SK-N-SH treated with all-trans-retinoic acid at 6 μM for 48 hours (cell line): ENCODE data around the gene ACCS.

Source experiments
- ATAC-seq: fragments of 200-7000 bp; cut with Tn5 transposase; 3 replicates; pipeline ENCODE4 v1.9.1; 2020; ENCODE audit warnings: mild to moderate bottlenecking, moderate library complexity
- BACH2 ChIP-seq: fragments of 250-450 bp; sonication (Bioruptor Pico); IDR thresholded peaks from 2 replicates; pipeline ENCODE4 v1.9.0; 2021; ENCODE audit warnings: mild to moderate bottlenecking, borderline replicate concordance
- CSDC2 ChIP-seq: fragments of 250-450 bp; sonication (Bioruptor Pico); IDR thresholded peaks from 2 replicates; pipeline ENCODE4 v1.5.0; 2020; ENCODE audit warnings: mild to moderate bottlenecking, moderate library complexity
- GLIS3 ChIP-seq: fragments of 250-450 bp; sonication (Bioruptor Pico); IDR thresholded peaks from 2 replicates; pipeline ENCODE4 v1.5.0; 2020; ENCODE audit warnings: mild to moderate bottlenecking, moderate library complexity
- ISL1 ChIP-seq: fragments of 250-450 bp; sonication (Bioruptor Pico); IDR thresholded peaks from 2 replicates; pipeline ENCODE4 v2.1.2; 2022; ENCODE audit warnings: mild to moderate bottlenecking, moderate library complexity
- OSR1 ChIP-seq: fragments of 250-450 bp; sonication (Bioruptor Pico); IDR thresholded peaks from 2 replicates; pipeline ENCODE4 v1.8.0; 2022; ENCODE audit warnings: moderate library complexity, mild to moderate bottlenecking, inconsistent platforms
- RARB ChIP-seq: fragments of 250-450 bp; sonication (Bioruptor Pico); IDR thresholded peaks from 2 replicates; pipeline ENCODE4 v1.8.0; 2021; ENCODE audit warnings: mild to moderate bottlenecking, moderate library complexity
- SNAI2 ChIP-seq: fragments of 250-450 bp; sonication (Bioruptor Pico); IDR thresholded peaks from 2 replicates; pipeline ENCODE4 v1.5.0; 2020; ENCODE audit warnings: mild to moderate bottlenecking, moderate library complexity
- TCF4 ChIP-seq: fragments of 250-450 bp; sonication (Bioruptor Pico); IDR thresholded peaks from 2 replicates; pipeline ENCODE4 v1.8.0; 2021; ENCODE audit warnings: mild to moderate bottlenecking, moderate library complexity, borderline replicate concordance
- TOX ChIP-seq: fragments of 250-450 bp; sonication (Bioruptor Pico); IDR thresholded peaks from 2 replicates; pipeline ENCODE4 v1.8.0; 2021; ENCODE audit warnings: mild to moderate bottlenecking, moderate library complexity, borderline replicate concordance
- ZC3H10 ChIP-seq: fragments of 250-450 bp; sonication (Bioruptor Pico); IDR thresholded peaks from 2 replicates; pipeline ENCODE4 v1.5.1; 2021; ENCODE audit warnings: mild to moderate bottlenecking, moderate library complexity
- ZFP3 ChIP-seq: fragments of 250-450 bp; sonication (Bioruptor Pico); IDR thresholded peaks from 2 replicates; pipeline ENCODE4 v1.5.0; 2020; ENCODE audit warnings: mild to moderate bottlenecking, moderate library complexity
- ZFP30 ChIP-seq: fragments of 450-650 bp; formaldehyde crosslinking; IDR thresholded peaks from 2 replicates; pipeline ENCODE4 v1.5.0; 2022; ENCODE audit warnings: mild to moderate bottlenecking, moderate library complexity
- ZNF565 ChIP-seq: fragments of 450-650 bp; formaldehyde crosslinking; conservative IDR thresholded peaks from 2 replicates; pipeline ENCODE4 v1.5.0; 2020; ENCODE audit warnings: low read depth, mild to moderate bottlenecking, moderate library complexity
- ZNF70 ChIP-seq: fragments of 450-650 bp; formaldehyde crosslinking; IDR thresholded peaks from 2 replicates; pipeline ENCODE4 v1.5.0; 2020; ENCODE audit warnings: mild to moderate bottlenecking, moderate library complexity
- ZNF8 ChIP-seq: fragments of 450-650 bp; formaldehyde crosslinking; IDR thresholded peaks from 2 replicates; pipeline ENCODE4 v1.5.0; 2020; ENCODE audit warnings: mild to moderate bottlenecking, moderate library complexity
- TF ChIP-seq, protein P1 (sequence below): fragments of 250-450 bp; sonication (Bioruptor Pico); IDR thresholded peaks from 2 replicates; pipeline ENCODE4 v1.8.0; 2020; ENCODE audit warnings: mild to moderate bottlenecking, moderate library complexity, borderline replicate concordance
- TF ChIP-seq, protein P2 (sequence below): fragments of 250-450 bp; sonication (Bioruptor Pico); IDR thresholded peaks from 2 replicates; pipeline ENCODE4 v1.5.1; 2020; ENCODE audit warnings: low read depth, mild to moderate bottlenecking, moderate library complexity
- TF ChIP-seq, protein P3 (sequence below): fragments of 250-450 bp; sonication (Bioruptor Pico); IDR thresholded peaks from 2 replicates; pipeline ENCODE4 v1.5.1; 2021; ENCODE audit warnings: mild to moderate bottlenecking, moderate library complexity
- TF ChIP-seq, protein P4 (sequence below): fragments of 250-450 bp; sonication (Bioruptor Pico); IDR thresholded peaks from 2 replicates; pipeline ENCODE4 v1.5.0; 2020; ENCODE audit warnings: mild to moderate bottlenecking, moderate library complexity

The ACCS gene

DNA sequence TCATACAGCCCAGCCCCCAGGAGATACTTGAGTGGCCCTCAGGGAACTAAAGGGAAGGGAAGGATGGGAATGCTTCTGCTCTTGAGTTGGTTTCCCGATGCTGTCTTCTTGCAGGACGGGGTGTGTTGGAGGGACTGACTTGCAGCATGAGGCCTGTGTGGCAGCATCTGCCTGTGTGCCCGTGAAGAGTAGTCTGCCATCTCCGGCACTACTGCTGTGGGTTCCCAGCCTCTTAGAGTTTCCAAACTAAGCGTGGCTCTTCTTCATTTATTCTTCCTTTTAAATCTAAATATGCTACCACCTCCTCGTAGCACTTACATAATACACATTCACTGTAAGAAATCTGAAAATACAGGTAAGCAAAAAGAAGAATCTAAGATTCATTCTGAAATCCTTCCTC lies 42.2 kb downstream of the ACCS start (continued):
- TF ChIP-seq, protein P1, sequence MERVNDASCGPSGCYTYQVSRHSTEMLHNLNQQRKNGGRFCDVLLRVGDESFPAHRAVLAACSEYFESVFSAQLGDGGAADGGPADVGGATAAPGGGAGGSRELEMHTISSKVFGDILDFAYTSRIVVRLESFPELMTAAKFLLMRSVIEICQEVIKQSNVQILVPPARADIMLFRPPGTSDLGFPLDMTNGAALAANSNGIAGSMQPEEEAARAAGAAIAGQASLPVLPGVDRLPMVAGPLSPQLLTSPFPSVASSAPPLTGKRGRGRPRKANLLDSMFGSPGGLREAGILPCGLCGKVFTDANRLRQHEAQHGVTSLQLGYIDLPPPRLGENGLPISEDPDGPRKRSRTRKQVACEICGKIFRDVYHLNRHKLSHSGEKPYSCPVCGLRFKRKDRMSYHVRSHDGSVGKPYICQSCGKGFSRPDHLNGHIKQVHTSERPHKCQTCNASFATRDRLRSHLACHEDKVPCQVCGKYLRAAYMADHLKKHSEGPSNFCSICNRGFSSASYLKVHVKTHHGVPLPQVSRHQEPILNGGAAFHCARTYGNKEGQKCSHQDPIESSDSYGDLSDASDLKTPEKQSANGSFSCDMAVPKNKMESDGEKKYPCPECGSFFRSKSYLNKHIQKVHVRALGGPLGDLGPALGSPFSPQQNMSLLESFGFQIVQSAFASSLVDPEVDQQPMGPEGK (CRISPR knock-in tag), result no peak
- no peak for TF ChIP-seq GLIS3 (CRISPR knock-in tag)
- no peak for TF ChIP-seq ZFP3 (CRISPR knock-in tag)
- no peak for TF ChIP-seq ISL1 (CRISPR knock-in tag)

DNA sequence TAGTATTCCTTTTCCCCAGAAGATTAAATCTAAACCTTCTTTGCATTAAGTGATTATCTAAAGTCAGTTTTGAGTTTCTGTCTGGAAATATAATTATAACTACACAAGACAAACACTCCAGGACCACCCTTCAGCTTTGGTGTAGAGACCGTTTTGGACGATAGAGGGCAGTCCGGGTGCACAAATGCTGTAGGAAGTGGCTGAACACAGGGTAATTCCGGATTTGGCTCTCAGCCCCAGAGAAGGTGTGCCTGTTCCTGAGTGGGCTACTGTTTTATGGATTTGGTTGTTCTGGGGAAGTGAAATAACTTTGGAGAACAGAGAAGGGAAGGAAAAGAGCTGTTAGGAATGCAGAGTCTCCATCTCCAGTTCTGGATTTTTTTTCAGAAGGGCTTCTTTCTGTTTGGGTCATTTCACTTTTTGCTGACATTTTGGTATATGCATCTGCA lies 44.2 kb downstream of the ACCS start:
- TF ChIP-seq TCF4 (CRISPR knock-in tag) (no peak), TOX (CRISPR knock-in tag) (no peak), ZNF70 (CRISPR knock-in tag) (no peak), ZFP30 (no peak), ZC3H10 (no peak), CSDC2 (CRISPR knock-in tag) (no peak), GLIS3 (CRISPR knock-in tag) (no peak), BACH2 (CRISPR knock-in tag) (no peak), RARB (CRISPR knock-in tag) (no peak)
- TF ChIP-seq, protein P2, sequence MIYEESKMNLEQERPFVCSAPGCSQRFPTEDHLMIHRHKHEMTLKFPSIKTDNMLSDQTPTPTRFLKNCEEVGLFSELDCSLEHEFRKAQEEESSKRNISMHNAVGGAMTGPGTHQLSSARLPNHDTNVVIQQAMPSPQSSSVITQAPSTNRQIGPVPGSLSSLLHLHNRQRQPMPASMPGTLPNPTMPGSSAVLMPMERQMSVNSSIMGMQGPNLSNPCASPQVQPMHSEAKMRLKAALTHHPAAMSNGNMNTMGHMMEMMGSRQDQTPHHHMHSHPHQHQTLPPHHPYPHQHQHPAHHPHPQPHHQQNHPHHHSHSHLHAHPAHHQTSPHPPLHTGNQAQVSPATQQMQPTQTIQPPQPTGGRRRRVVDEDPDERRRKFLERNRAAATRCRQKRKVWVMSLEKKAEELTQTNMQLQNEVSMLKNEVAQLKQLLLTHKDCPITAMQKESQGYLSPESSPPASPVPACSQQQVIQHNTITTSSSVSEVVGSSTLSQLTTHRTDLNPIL (CRISPR knock-in tag), result no peak
- TF ChIP-seq, protein P1 (CRISPR knock-in tag), result no peak
- ATAC-seq, result peak; percentile 91

DNA sequence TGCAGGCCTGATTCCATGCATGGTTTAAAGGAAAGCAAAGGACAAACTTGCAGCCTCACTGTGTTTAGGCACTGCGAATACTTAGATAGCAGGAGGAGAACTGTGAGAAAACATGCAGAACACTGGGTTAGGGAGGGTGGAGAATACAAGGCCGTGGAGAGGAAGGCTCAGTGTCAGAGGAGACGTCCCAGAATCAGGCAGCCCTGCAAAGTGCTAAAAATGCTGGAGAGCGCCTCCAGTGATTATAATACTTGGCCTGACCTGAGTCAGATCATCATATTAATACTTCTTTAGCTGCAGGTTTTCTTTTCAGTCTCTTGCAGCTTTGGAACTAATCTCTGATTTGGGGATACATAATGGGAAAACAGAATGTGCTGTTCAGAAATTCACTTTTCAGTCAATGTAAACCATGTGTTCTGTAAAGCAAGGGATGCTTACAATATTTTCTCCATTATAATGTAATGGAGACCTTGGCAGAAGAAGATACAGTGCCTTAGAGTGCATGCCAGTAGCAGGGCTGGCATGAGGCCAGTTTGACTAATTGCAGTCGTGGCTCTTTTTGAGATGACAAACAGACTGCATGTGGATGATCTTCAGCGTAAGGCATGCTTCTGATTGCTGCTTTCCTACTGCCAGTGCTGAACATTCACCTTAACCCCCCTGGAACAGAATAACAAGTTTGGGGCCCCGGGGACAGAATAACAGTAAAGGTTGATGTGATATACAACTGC lies 46.2 kb downstream of the ACCS start:
- peak; percentile 91 for ATAC-seq

More for the DNA sequence above, 46.2 kb downstream of the ACCS start:
- TF ChIP-seq, protein P3, sequence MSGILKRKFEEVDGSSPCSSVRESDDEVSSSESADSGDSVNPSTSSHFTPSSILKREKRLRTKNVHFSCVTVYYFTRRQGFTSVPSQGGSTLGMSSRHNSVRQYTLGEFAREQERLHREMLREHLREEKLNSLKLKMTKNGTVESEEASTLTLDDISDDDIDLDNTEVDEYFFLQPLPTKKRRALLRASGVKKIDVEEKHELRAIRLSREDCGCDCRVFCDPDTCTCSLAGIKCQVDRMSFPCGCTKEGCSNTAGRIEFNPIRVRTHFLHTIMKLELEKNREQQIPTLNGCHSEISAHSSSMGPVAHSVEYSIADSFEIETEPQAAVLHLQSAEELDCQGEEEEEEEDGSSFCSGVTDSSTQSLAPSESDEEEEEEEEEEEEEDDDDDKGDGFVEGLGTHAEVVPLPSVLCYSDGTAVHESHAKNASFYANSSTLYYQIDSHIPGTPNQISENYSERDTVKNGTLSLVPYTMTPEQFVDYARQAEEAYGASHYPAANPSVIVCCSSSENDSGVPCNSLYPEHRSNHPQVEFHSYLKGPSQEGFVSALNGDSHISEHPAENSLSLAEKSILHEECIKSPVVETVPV (CRISPR knock-in tag), result no peak
- peak; percentile 53 for TF ChIP-seq TCF4 (CRISPR knock-in tag)
- TF ChIP-seq ZNF565 (CRISPR knock-in tag), result no peak
- no peak for TF ChIP-seq CSDC2 (CRISPR knock-in tag)
- TF ChIP-seq RARB (CRISPR knock-in tag), result no peak
- no peak for TF ChIP-seq ZC3H10
- TF ChIP-seq ZFP30, result no peak
- 0 out of 2 replicates have a peak, but pooled peaks have one; percentile 35 for TF ChIP-seq SNAI2 (CRISPR knock-in tag)
- TF ChIP-seq OSR1 (CRISPR knock-in tag), result no peak
- TF ChIP-seq GLIS3 (CRISPR knock-in tag), result no peak
- TF ChIP-seq, protein P4, sequence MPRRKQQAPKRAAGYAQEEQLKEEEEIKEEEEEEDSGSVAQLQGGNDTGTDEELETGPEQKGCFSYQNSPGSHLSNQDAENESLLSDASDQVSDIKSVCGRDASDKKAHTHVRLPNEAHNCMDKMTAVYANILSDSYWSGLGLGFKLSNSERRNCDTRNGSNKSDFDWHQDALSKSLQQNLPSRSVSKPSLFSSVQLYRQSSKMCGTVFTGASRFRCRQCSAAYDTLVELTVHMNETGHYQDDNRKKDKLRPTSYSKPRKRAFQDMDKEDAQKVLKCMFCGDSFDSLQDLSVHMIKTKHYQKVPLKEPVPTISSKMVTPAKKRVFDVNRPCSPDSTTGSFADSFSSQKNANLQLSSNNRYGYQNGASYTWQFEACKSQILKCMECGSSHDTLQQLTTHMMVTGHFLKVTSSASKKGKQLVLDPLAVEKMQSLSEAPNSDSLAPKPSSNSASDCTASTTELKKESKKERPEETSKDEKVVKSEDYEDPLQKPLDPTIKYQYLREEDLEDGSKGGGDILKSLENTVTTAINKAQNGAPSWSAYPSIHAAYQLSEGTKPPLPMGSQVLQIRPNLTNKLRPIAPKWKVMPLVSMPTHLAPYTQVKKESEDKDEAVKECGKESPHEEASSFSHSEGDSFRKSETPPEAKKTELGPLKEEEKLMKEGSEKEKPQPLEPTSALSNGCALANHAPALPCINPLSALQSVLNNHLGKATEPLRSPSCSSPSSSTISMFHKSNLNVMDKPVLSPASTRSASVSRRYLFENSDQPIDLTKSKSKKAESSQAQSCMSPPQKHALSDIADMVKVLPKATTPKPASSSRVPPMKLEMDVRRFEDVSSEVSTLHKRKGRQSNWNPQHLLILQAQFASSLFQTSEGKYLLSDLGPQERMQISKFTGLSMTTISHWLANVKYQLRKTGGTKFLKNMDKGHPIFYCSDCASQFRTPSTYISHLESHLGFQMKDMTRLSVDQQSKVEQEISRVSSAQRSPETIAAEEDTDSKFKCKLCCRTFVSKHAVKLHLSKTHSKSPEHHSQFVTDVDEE (CRISPR knock-in tag), result peak; percentile 62; the same call in 1 of the 2 replicates
- no peak for TF ChIP-seq ZNF8 (CRISPR knock-in tag)
- peak; percentile 60; the same call in 1 of the 2 replicates for TF ChIP-seq ISL1 (CRISPR knock-in tag)
- TF ChIP-seq, all 23 proteins: peak for 4
